AG09309 (cell line): Measurements from ENCODE around the gene C18orf63.

Experiments used
- DNase-seq: peaks from one replicate; pipeline ENCODE4 v3.0.0-alpha.2; 2010; ENCODE audit warnings: low read depth
- H3K4me3 ChIP-seq: 2 replicates; pipeline ENCODE4 v1.5.1; 2011; ENCODE audit warnings: mild to moderate bottlenecking, low read depth, low read length, moderate library complexity; ENCODE audit not compliant: control insufficient read depth
- CTCF ChIP-seq: IDR thresholded peaks from 2 replicates; pipeline ENCODE4 v1.5.1; 2011; ENCODE audit warnings: mild to moderate bottlenecking, low read depth, low read length, inconsistent platforms; ENCODE audit not compliant: insufficient read depth, control insufficient read depth; ENCODE audit errors: missing control alignments

Gene C18orf63

DNA sequence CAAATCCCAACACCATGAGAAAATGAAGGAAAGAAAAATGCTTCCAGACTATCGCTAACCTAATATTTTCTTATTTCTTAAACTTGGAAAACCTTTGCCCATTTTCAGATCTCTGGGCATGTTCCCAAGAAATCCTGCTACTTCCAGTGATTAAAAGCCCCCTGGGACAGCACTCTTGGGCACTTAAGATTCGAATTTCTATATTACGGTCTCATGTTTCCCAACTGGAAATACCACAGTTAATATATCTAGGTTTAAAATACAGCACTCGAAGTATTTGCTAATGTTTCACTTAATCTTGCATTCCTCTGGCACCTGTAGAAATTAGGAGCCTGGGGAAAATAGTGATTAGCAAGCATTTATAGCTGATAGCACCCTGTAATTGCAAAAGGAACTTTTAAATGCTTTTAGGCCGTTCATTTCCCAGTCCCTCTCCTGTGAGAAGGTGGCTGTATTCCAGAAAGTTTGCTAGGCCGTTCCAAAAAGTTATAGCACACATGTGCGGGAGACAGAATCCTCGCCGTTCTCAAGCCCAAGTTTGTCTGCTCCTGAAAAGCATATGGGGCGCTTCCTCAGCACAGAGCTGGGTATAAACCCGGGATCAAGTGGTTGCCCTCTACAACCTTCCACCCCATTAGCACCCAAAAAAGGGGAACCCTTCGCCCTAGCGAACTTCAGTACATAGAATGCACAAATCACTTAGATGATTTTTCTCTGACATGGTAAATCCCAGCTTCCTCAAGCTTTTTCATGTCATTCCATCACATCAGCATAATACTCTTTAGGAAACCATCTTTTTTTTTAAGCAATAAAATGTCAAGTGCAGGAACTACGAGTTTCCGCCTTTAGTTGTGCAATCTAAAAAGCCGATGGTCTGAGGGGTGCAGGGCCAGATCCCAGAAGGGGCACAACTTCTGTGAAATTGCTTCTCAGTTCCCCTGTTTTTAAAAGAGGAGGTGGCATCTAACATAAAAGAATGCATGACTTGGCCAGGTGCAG lies 80.8 kb downstream of the C18orf63 start:
- H3K4me3 ChIP-seq, result no peak overlapping the region
- no peak for DNase-seq
- TF ChIP-seq CTCF, result no peak

GRCh38 chr18:74397572-74397971 lies 81.9 kb downstream of the C18orf63 start:
- TF ChIP-seq CTCF, result no peak
- H3K4me3 ChIP-seq, result no peak overlapping the region
- DNase-seq, result no peak

DNA sequence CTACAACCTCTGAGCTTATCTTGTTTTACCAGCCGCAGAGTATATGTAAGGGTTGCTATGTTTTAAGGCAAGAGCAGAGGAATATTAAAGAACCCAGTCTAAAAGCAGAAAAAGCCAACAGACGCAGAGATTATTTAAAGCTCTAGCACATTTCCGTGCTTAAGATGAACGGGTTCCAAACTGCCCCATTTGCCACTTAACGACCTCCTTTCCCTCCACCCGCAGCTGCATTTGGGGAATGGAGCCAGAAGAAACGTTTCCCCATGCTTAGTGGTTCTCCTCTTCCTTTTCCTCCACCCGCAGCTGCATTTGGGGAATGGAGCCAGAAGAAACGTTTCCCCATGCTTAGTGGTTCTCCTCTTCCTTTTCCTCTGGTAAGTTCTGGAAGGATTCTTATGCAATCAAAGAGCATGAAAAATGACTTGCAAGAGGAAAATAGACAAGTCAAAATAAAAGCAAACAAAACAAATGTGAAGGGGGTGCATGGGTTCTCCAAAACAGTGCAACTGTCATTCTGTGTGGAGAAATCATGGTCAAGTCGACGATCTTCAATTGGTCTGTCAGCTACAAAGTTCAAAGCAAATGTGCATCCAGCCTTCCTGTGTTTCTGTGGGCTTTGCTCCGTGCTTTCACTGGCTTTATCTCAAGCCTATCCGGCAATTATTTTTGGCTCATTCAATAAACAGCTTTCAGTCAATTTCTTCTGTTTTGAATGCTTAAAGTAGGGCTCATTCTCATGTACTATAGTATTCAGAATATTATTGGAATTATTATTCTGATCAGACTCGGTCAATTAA lies 83.7 kb downstream of the C18orf63 start:
- DNase-seq, result no peak
- TF ChIP-seq CTCF, result no peak
- no peak overlapping the region for H3K4me3 ChIP-seq

DNA sequence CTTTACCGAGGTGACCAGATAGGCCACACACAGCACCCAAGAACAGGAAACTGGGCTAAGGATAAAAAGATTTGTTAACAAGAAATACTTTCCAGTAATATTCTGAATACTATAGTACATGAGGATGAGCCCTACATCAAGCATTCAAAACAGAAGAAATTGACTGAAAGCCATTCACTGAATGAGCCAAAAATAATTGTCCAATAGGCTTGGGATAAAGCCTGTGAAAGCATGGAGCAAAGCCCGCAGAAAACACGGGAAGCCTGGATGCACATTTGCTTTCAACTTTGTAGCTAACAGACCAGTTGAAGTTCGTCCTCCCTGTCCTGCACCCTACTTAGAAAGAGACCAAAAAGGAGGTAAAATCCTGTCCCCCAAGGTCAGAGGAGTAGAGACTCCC lies 85.2 kb downstream of the C18orf63 start:
- no peak overlapping the region for H3K4me3 ChIP-seq
- DNase-seq, result no peak
- no peak for TF ChIP-seq CTCF

DNA sequence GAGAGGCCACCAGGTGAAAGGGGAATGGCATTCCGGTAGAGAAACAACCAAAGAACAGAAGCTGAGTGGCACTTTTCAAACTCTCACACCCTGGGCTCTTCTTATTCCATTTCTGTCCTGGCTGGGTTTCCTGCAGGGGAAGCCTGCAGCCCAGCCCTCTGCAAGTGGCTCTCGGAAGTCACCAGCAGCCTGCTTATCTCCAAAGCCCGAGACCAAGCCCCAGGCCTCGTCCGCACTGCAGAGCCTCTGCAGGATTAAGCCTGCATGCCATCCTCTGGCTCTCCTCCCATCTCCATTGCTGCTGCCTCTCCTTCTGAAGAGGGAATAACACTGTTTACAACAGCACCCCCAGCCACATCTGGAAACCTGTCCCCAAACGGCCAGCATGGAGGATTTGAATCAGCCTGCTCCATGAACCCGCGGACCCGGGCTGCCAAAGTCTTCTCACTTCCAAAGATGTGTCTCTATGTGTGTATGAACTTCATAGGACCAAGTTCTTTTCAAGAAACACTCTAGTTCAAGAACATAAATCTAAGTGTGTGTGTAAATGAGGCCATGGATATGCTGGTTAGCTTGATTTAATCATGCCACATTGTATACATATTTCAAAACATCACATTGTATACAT lies 87.3 kb downstream of the C18orf63 start:
- H3K4me3 ChIP-seq, result no peak overlapping the region
- no peak for TF ChIP-seq CTCF
- DNase-seq, result no peak

GRCh38 chr18:74407888-74408287 lies 92.2 kb downstream of the C18orf63 start:
- H3K4me3 ChIP-seq, result no peak overlapping the region
- no peak for TF ChIP-seq CTCF
- no peak for DNase-seq
